Endometrium (tissue), 2 donors: ENCODE measurements around the gene IGSF1.

Experiments
- FAIRE-seq: peaks from 2 replicates; lab custom pipeline; 2012; peaks lifted over from hg19 to GRCh38; lab: Jason Lieb, UNC
- donor health status: control.
- donor health status: control.

Gene IGSF1

DNA sequence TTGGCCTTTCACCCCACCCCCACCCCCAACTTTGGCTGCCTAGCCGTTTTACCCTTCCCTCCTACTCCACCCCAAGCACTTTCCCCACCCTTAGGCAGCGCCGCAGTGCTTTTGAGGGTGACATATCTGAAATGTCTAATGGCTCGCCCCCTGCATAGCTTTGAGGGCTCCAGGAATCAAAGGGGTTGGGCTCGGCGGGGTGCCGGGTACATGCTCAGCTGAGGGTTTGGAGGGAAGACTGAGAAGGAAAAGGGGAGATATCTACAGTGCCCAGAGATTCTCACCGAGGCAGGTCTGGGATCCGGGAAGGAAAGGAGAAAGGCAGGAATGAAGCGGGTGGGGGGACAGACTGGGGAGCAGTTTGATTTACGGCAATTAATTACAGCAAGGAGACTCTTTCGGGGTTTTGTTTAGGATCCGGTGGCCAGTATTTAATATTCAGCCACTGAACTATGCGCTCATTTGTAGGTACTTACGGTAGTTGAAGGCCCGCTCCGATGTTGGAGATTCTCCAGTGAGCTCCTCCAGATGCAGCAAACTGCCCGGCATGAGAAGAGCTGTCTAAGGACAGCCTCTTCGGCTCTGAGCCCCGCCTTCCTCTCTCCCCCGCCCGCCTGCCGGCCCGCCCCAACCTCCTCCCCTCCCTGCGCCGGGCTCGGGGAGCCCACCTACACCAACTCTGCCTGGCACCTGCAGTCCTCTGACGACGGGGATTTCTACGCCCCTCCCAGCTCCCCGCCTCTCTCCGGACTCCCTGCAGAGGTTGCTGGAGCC, at the start of gene IGSF1:
Gene IGSF1, minus strand, starts transcription at position 569 of the 774 bp plus-strand sequence. CDS start 2,632 bp downstream, outside the sequence.
- no peak for FAIRE-seq

DNA sequence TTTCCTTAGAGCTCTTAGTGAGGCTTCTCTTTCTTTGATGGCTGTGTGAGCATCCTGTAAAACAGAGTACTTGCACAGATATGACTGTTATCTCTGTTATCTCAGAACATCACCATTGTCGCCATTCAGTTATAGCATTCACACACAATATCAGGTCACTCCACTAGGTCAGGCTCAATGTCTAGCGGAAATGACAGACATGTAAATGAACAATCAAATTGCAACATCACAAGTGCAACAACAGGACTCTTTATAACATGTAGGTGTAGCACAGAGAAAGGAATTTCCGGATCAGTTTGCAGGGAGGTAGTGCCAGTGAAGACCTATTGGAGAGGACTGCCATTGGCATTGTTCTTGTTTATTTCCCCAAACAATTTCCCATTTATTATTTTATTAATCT, 43.2 kb upstream of the IGSF1 start:
- no peak for FAIRE-seq

- FAIRE-seq, result no peak
Measured at GRCh38 chrX:131331152-131331551, 42.0 kb upstream of the IGSF1 start.

DNA sequence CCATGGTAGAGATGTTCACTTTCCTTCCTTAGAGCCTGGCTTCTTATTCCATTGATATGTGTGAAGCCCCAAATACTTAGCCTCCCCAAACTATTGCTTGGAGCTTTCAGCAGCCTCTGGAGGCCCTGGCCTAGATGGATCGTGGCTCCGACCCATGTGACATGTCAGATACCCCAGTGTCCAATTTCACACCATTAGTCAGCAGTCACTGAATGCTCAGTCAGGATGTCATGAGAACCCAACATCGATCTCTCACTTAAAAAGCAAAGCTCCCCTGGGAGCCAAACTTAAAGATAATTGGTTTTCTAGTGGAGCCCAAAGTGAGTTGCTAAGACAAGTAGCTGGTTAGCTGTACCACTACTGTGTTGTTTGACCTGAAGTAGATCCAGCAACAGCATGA, 41.6 kb upstream of the IGSF1 start:
- FAIRE-seq, result no peak

- no peak for FAIRE-seq
Measured at GRCh38 chrX:131322651-131323050, 33.5 kb upstream of the IGSF1 start.

- no peak for FAIRE-seq
Measured at GRCh38 chrX:131317326-131317725, 28.2 kb upstream of the IGSF1 start.

GRCh38 chrX:131316260-131316659, 27.2 kb upstream of the IGSF1 start:
- no peak for FAIRE-seq

GRCh38 chrX:131308980-131309379, 19.9 kb upstream of the IGSF1 start:
- FAIRE-seq, result no peak

DNA sequence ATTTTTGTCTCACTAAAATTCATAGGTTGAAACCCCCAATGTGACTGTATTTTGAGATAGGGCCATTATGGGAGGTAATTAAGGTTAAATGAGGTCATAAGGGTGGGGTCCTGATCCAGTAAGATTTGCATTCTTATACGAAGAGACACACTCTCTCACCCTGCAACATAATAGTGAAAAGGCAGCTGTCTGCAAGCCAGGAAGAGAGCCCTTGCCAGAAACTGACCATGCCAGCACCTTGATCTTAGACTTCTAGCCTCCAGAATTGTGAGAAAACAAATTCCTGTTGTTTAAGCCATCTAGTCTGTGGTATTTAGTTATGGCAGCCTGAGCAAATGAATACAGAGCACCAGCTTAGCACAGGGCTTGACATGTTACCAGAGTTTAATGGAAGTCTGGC, 17.5 kb upstream of the IGSF1 start:
- no peak for FAIRE-seq

DNA sequence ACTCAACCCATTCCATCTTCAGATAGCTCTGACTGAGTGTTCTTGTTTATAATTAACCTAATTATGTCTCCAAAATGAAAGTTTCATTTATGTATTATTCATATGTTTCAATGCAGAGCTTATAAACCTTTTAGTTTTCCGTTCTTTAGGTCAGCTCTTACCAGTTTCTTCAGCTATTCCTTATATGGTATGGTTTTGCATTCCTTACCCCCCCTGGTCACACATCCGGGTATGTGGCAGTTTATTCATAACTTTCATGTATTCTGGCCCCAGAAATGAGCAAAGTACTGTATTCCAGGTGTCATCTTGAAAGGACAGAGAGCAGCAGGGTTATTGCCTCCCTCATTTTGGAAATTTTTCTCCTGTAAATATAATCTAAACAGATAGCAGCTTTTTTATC, 16.8 kb upstream of the IGSF1 start:
- no peak for FAIRE-seq

DNA sequence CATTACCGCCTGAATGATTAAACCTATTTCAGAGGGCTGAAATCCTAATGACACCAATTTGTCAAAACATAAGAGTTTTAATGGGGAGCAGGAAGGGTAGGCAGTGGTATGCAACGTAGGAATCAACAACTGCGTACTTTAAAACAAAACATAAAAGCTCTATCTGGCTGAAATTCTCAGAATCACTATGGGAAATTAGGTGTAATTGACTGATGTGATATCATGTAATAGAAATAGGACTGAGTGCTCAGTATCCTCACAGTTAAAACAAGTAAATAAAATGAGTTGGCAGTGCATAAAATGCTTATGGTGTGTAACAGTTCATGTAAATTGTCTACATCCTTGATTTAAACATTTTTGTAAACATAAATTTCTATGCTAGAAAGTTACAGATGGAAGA, 13.6 kb upstream of the IGSF1 start:
- no peak for FAIRE-seq

DNA sequence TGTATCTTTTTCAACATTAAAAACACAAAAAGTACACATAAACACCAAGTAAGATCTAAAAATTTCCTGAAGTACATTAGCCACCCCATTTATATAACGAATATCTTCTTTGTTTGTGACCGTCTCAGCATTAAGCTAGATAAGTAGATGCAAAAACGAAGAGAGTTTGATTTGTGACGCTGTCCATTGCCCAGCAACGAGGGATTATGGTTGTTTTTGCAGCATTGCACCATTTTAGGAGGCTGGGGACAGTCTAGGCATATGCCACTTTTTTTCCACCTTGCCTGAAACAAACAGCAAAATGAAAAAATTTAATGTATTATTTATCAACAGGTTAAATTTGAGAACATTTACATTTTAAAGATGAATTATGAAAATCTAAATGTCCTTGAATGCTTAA, 12.0 kb upstream of the IGSF1 start:
- no peak for FAIRE-seq

GRCh38 chrX:131298846-131299245, 9.7 kb upstream of the IGSF1 start:
- no peak for FAIRE-seq

GRCh38 chrX:131298036-131298435, 8.9 kb upstream of the IGSF1 start:
- FAIRE-seq, result no peak

GRCh38 chrX:131289527-131289926, 421 bp upstream of the IGSF1 start:
- FAIRE-seq, result no peak

DNA sequence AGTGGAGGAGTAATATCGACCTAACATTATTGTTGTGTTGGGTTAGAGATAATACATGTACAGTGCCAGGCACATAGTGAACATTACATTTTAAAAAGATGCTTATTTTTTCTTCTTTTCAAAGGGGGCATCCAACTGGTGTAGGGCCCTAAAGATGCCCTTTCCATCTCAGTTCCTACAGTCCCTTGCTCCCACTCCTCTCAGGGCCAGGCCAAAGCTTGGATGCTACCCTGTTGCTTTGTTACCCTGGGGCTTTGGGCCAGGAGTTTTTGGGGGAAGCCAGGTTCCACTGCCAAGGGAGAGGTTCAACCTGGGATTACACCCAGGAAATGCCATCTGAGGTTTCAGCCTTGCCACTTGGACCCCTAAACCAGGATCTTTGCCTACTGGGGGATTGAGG, 918 bp downstream of the IGSF1 start:
- FAIRE-seq, result no peak

DNA sequence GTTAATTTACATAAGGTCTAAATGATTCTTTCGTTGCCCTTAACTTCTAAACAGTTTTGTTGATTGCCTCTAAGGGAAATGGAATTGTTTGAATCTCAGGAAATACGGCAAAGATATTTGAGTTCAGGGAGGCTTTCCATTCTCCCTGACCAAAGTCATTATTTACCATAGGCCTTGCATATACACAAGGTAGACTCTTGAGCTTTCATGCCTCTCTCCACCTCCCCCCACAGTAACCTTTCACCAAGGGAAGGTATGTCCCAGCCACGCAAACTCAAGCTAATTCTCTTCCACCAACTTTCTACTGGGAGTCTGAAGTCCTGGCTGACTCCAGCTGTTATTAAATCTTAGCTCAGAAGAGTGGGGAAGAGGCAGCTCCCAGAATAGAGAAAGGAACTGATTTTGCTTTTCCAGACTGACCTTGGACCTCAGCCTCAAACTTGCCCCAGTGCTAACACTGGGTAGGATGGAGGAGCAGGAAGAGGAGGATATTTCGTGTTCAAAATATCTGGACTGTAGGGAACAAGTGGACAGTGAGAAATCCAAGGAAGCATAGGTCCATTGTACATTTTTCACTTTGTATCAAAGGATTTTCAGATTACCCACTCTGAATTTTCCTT, 1.4 kb downstream of the IGSF1 start:
- no peak for FAIRE-seq

DNA sequence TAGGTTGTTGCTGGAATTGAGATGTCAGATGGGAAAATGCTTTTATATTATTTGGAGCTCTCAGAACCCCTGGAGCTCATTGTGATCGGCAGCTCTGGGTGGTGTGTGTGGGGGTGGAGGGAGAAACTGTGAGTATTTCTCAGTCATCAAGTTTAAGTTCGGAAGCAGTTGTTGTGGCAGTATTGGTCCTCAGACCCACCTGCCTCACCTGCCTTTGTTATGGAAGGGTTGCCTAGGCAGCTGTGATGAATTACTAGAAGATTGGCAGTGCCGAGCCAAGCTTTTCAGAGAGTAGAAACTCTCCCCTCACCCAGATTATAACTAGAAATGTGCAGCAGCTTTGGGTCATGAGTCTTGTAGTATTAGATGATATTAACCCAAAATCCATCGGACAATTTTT, 9.5 kb downstream of the IGSF1 start:
- no peak for FAIRE-seq

DNA sequence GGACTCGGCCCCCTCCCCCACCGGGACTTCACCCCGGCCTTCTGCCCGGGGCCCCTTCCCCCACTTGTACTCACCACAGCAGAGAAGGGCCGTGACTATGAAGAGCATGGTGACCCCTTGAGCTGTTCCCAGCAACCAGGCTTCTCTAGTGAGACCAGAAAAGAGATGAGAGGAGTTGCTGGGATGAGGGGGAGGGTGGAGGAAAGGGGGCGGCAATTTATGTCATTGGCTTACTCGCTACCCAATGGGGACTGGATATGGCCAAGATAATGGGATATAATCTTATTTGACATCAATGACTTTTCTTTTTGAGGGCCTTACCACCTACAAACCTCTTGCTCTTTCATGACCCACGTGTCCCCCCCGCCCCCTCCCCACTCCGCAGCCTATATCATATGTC, 9.9 kb downstream of the IGSF1 start:
- no peak for FAIRE-seq

DNA sequence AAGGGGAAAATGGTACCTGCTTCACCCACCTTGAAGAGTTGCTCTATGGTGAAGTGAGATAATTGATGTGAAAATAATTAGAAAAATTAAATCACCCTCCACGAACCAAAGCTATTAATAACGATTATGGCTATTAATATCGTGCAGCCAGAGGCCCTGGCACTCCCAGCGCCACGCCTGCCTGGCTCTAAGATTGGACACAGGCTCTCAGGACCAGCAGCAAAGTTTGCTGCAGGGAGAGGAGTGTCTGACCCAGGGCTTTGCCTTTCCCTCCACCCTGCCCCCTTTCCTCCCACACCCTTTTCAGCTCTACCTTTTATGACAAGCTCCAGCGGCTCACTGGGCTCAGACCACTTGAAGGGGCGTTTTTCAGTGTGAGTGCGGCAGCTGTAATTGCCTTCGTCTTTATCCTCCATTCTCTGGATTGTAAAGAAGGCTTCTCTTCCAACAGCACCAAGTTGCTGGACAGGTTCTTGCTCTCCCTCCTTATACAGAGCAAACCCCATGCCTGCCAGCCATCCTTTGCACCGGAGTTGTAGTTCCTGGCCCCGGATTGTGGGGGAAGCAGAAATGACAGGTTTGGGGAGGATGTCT, 11.5 kb downstream of the IGSF1 start:
- no peak for FAIRE-seq

DNA sequence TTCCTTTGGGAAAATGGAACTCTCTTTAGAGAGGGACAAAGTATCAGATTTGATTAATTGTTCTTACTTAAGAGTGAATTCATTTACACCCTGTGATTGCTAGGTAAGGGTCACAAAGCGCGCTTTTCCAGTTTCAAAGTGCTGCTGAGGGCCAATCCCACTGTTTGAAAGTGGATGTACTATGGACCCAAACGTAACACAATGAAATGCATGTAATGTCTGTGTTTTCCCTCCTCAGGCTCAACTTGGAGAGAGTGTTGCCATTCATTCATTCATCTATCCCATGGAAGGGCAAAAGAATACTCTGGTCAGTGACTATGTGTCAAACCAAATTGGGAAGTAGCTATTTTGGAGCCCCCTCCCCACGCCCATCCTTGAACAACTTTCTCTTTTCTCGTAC, 16.1 kb downstream of the IGSF1 start:
- no peak for FAIRE-seq

GRCh38 chrX:131271826-131272225, 17.3 kb downstream of the IGSF1 start:
- FAIRE-seq, result no peak

GRCh38 chrX:131271274-131271673, 17.8 kb downstream of the IGSF1 start:
- FAIRE-seq, result no peak

GRCh38 chrX:131270080-131270479, 19.0 kb downstream of the IGSF1 start:
- FAIRE-seq, result no peak
